IMR-90 (cell line): ENCODE results near the gene HNRNPU. TPM values are rescaled to one million over a fixed set of nuclear protein-coding genes. Genes with fewer than 3 reads are reported as not detected.

Experiments used
- ATAC-seq: fragments of 200-7000 bp; cut with Tn5 transposase; 2 replicates; pipeline ENCODE4 v1.9.1; 2020; ENCODE audit warnings: low read depth, mild to moderate bottlenecking, moderate library complexity
- BruUV-seq: library from RNA; stranded (reverse); fragments of 400-500 nt; replicated peaks from 2 replicates; lab custom pipeline; 2021; lab: Mats Ljungman, UMichigan
- CTCF ChIA-PET: fragments of 300-600 bp; formaldehyde crosslinking; extraction: SDS; loops from one replicate; lab custom pipeline; 2021; ENCODE audit warnings: antibody characterized with exemption; lab: Yijun Ruan, JAX
- POLR2A ChIA-PET: fragments of 300-600 bp; sonication (Branson Sonifier 250); formaldehyde crosslinking; loops from one replicate; lab custom pipeline; 2022; ENCODE audit warnings: antibody characterized with exemption; ENCODE audit not compliant: unreplicated experiment; lab: Charles Lee
- DNase-seq: peaks from one replicate; pipeline ENCODE4 v3.0.0; 2013
- H2AFZ ChIP-seq: replicated peaks from 2 replicates; pipeline ENCODE3; 2013; ENCODE audit warnings: low read length, mild to moderate bottlenecking; ENCODE audit not compliant: poor library complexity
- H2AK5ac ChIP-seq: 2 replicates; pipeline ENCODE4 v1.6.1; 2013; ENCODE audit warnings: low read depth, low read length, inconsistent platforms
- H2AK9ac ChIP-seq: replicated peaks from 2 replicates; pipeline ENCODE3; 2013; ENCODE audit warnings: mild to moderate bottlenecking, low read depth, low read length, moderate library complexity; ENCODE audit not compliant: poor library complexity
- H2BK120ac ChIP-seq: 2 replicates; pipeline ENCODE4 v1.6.1; 2013; ENCODE audit warnings: low read depth, low read length, inconsistent platforms
- H2BK15ac ChIP-seq: 3 replicates; pipeline ENCODE4 v1.6.1; 2013; ENCODE audit warnings: low read depth, low read length, inconsistent platforms
- H2BK20ac ChIP-seq: 2 replicates; pipeline ENCODE4 v1.6.1; 2013; ENCODE audit warnings: low read depth, mild to moderate bottlenecking, inconsistent platforms, low read length, moderate library complexity
- H2BK5ac ChIP-seq: 2 replicates; pipeline ENCODE4 v1.6.1; 2013; ENCODE audit warnings: mild to moderate bottlenecking, low read depth, low read length, inconsistent platforms; ENCODE audit not compliant: poor library complexity, severe bottlenecking
- H3K14ac ChIP-seq: replicated peaks from 2 replicates; pipeline ENCODE4 v1.6.1; 2013; ENCODE audit warnings: low read depth, low read length, inconsistent platforms
- H3K18ac ChIP-seq: 2 replicates; pipeline ENCODE4 v1.6.1; 2013; ENCODE audit warnings: low read depth, low read length, control low read depth
- H3K23ac ChIP-seq: 2 replicates; pipeline ENCODE4 v1.6.1; 2013; ENCODE audit warnings: low read depth, low read length, inconsistent platforms
- H3K27ac ChIP-seq: 2 replicates; pipeline ENCODE4 v1.5.1; 2013; ENCODE audit warnings: mild to moderate bottlenecking, control low read depth, low read length; ENCODE audit not compliant: insufficient read depth
- H3K27me3 ChIP-seq: 2 replicates; pipeline ENCODE4 v1.6.1; 2013; ENCODE audit warnings: low read length; ENCODE audit not compliant: control insufficient read depth, insufficient read depth
- H3K36me3 ChIP-seq: 2 replicates; pipeline ENCODE4 v1.6.1; 2013; ENCODE audit warnings: low read length, mixed read lengths; ENCODE audit not compliant: control insufficient read depth, insufficient read depth
- H3K4ac ChIP-seq: 2 replicates; pipeline ENCODE4 v1.6.1; 2013; ENCODE audit warnings: low read depth, low read length, inconsistent platforms
- H3K4me1 ChIP-seq: 2 replicates; pipeline ENCODE4 v1.6.1; 2013; ENCODE audit warnings: low read length, mixed read lengths; ENCODE audit not compliant: control insufficient read depth, insufficient read depth
- H3K4me2 ChIP-seq: 2 replicates; pipeline ENCODE4 v1.6.1; 2013; ENCODE audit warnings: low read depth, mild to moderate bottlenecking, control low read depth, low read length, moderate library complexity
- H3K4me3 ChIP-seq: 2 replicates; pipeline ENCODE4 v1.5.1; 2013; ENCODE audit warnings: low read depth, mild to moderate bottlenecking, control low read depth, low read length, moderate library complexity; ENCODE audit not compliant: insufficient read depth
- H3K56ac ChIP-seq: 2 replicates; pipeline ENCODE4 v1.6.1; 2013; ENCODE audit warnings: low read length, inconsistent platforms; ENCODE audit not compliant: insufficient read depth; ENCODE audit errors: extremely low read depth
- H3K79me1 ChIP-seq, 2 experiments: 2 replicates each; pipeline ENCODE4 v1.6.1; 2013; ENCODE audit warnings: low read length in 2 of 2, inconsistent platforms in 1 of 2, low read depth in 1 of 2
- H3K9ac ChIP-seq: 2 replicates; pipeline ENCODE4 v1.6.1; 2013; ENCODE audit warnings: low read depth, low read length, control low read depth
- H3K9me1 ChIP-seq: 2 replicates; pipeline ENCODE4 v1.6.1; 2013; ENCODE audit warnings: low read length, inconsistent platforms; ENCODE audit not compliant: insufficient read depth
- H3K9me3 ChIP-seq: 2 replicates; pipeline ENCODE4 v1.6.1; 2013; ENCODE audit warnings: low read length; ENCODE audit not compliant: control insufficient read depth, insufficient read depth
- H4K20me1 ChIP-seq: 2 replicates; pipeline ENCODE4 v1.6.1; 2013; ENCODE audit warnings: low read length, inconsistent platforms; ENCODE audit not compliant: insufficient read depth
- H4K5ac ChIP-seq: 2 replicates; pipeline ENCODE4 v1.6.1; 2013; ENCODE audit warnings: mild to moderate bottlenecking, low read depth, low read length, control low read depth
- H4K8ac ChIP-seq, 2 experiments: 2 replicates each; pipeline ENCODE4 v1.6.1; 2013; ENCODE audit warnings: low read depth in 2 of 2, low read length in 2 of 2, control low read depth in 1 of 2, inconsistent platforms in 1 of 2
- H4K91ac ChIP-seq: 2 replicates; pipeline ENCODE4 v1.6.1; 2013; ENCODE audit warnings: low read depth, low read length, inconsistent platforms; ENCODE audit not compliant: insufficient read depth
- BHLHE40 ChIP-seq: fragments of 150-350 bp; IDR thresholded peaks from 2 replicates; pipeline ENCODE4 v1.6.1; 2016; ENCODE audit warnings: mild to moderate bottlenecking, low read depth, low read length
- CHD1 ChIP-seq: IDR thresholded peaks from 2 replicates; pipeline ENCODE4 v1.6.1; 2012; ENCODE audit warnings: low read depth, low read length, improper control_type of control experiment
- NFE2L2 ChIP-seq: fragments of 150-350 bp; IDR thresholded peaks from 2 replicates; pipeline ENCODE4 v1.6.1; 2016; ENCODE audit warnings: low read depth, mild to moderate bottlenecking, low read length
- RAD21 ChIP-seq: IDR thresholded peaks from 2 replicates; pipeline ENCODE4 v1.6.1; 2012; ENCODE audit warnings: low read length, improper control_type of control experiment
- SMC3 ChIP-seq: fragments of 150-350 bp; IDR thresholded peaks from 2 replicates; pipeline ENCODE4 v1.6.1; 2016; ENCODE audit warnings: low read depth, mild to moderate bottlenecking, antibody characterized with exemption, low read length, moderate library complexity
- WGBS, 2 experiments: methylation state at CpG; one replicate each; pipeline versions ENCODE4 v1.1.5 to v1.1.7; 2013; ENCODE audit warnings: missing lambda C conversion rate in 2 of 2; ENCODE audit not compliant: insufficient read length in 1 of 2; ENCODE audit errors: extremely low coverage in 2 of 2; 5-methylcytosine and 5-hydroxymethylcytosine counted together
- dilution Hi-C: fragments of 300-500 bp; cut with HindIII; formaldehyde crosslinking; loops from one replicate; pipeline ENCODE4 v1.14.3; 2018; ENCODE audit warnings: low sequenced_read_pairs; ENCODE audit not compliant: unreplicated experiment
- in situ Hi-C: fragments of 300-500 bp; cut with MboI; formaldehyde crosslinking; loops from 3 replicates; pipeline ENCODE4 v1.14.3; 2019; ENCODE audit warnings: low sequenced_read_pairs, inconsistent platforms, mixed read lengths
- intact Hi-C: fragments of 100-400 bp; cut with micrococcal nuclease; formaldehyde crosslinking; loops from 2 replicates; pipeline ENCODE4 v1.10.0; 2022
- polyA plus RNA-seq, 3 experiments: library from polyadenylated mRNA; depleted of rRNA; stranded (reverse); fragments of >200 nt; gene quantifications; 2 replicates each; pipeline ENCODE4 v1.2.3, GENCODE V29; 2012; ENCODE audit warnings: low replicate concordance in 1 of 3
- total RNA-seq: library from RNA; depleted of rRNA; stranded (reverse); fragments of >200 nt; gene quantifications from 2 replicates; pipeline ENCODE4 v1.2.3, GENCODE V29; 2012

The HNRNPU gene
- total and polyA plus RNA-seq, 2 of the 4 experiments (the other 2 are of a cell fraction): 151 to 169 TPM

- no peak overlapping the region for H3K4me2 ChIP-seq
- no peak overlapping the region for H2BK20ac ChIP-seq
- H3K18ac ChIP-seq: no peak overlapping the region
- no peaks in the 10 kb centered on the region for H3K4me1 ChIP-seq
- CTCF ChIA-PET: interaction anchor here (0.5 to 1.3 kb wide), 3 partner anchors 29 to 482 kb away, joined by 3 to 6 read pairs (median 4); no protein-coding TSS in a partner anchor
- intact Hi-C loops: no loop called here
- POLR2A ChIA-PET: no interaction called here
- H2AFZ ChIP-seq: no peak overlapping the region
- no peak for DNase-seq
- no peak for ATAC-seq
- no peaks in the 10 kb centered on the region for H3K9me3 ChIP-seq
- no peak for TF ChIP-seq BHLHE40
- TF ChIP-seq SMC3: no peak
- TF ChIP-seq NFE2L2: no peak
- no peak for TF ChIP-seq RAD21
- no peak for TF ChIP-seq CHD1
- H4K20me1 ChIP-seq: 0 out of 2 replicates have a peak, but pooled peaks cover 3% of the 10 kb centered on the region
- no peak overlapping the region for H3K23ac ChIP-seq
- H3K4me3 ChIP-seq: no peak overlapping the region
- no peak overlapping the region for H3K27ac ChIP-seq
- H2AK5ac ChIP-seq: no peak overlapping the region
- H2AK9ac ChIP-seq: no peak overlapping the region
- no peak overlapping the region for H2BK15ac ChIP-seq
- peak overlapping the region; percentile 36 for H2BK5ac ChIP-seq
- H3K79me1 ChIP-seq: 0 out of 4 replicates have a peak, but pooled peaks cover 0 to under 1% of the 10 kb centered on the region in 2 experiments
- H3K9me1 ChIP-seq: no peaks in the 10 kb centered on the region
- H3K4ac ChIP-seq: no peak overlapping the region
- BruUV-seq: no TSS peak
- H3K9ac ChIP-seq: no peak overlapping the region
- H4K5ac ChIP-seq: no peak overlapping the region
- no peak overlapping the region for H3K14ac ChIP-seq
- WGBS, 2 experiments: no CpG with 5 or more reads among the region's 3 CpGs
- H2BK120ac ChIP-seq: no peak overlapping the region
- no peak overlapping the region; a peak in 1 of 4 replicates for H4K8ac ChIP-seq
- no peak overlapping the region for H3K56ac ChIP-seq
- H3K27me3 ChIP-seq: no peaks in the 10 kb centered on the region
- no peaks in the 10 kb centered on the region for H3K36me3 ChIP-seq
- dilution Hi-C loops: no loop called here
- in situ Hi-C loops: loop anchor here (10.0 kb wide), 1 partner anchor 214 kb away; no protein-coding TSS in a partner anchor
- H4K91ac ChIP-seq: no peak overlapping the region
Observed at GRCh38 chr1:244830639-244831038, 33.7 kb downstream of the HNRNPU start.
